AG09309 (cell line): ENCODE data around the gene SOX15.
A peak's percentile ranks its signal among the peaks of the same experiment; 100 is the strongest.

Source experiments
- DNase-seq: peaks from one replicate; pipeline ENCODE4 v3.0.0-alpha.2; 2010; ENCODE audit warnings: low read depth
- H3K4me3 ChIP-seq: 2 replicates; pipeline ENCODE4 v1.5.1; 2011; ENCODE audit warnings: mild to moderate bottlenecking, low read depth, low read length, moderate library complexity; ENCODE audit not compliant: control insufficient read depth
- TF ChIP-seq, protein P1 (sequence below): IDR thresholded peaks from 2 replicates; pipeline ENCODE4 v1.5.1; 2011; ENCODE audit warnings: mild to moderate bottlenecking, low read depth, low read length, inconsistent platforms; ENCODE audit not compliant: insufficient read depth, control insufficient read depth; ENCODE audit errors: missing control alignments

Gene SOX15

GRCh38 chr17:7561028-7561575 is 28.8 kb downstream of the SOX15 start:
- TF ChIP-seq, protein P1, sequence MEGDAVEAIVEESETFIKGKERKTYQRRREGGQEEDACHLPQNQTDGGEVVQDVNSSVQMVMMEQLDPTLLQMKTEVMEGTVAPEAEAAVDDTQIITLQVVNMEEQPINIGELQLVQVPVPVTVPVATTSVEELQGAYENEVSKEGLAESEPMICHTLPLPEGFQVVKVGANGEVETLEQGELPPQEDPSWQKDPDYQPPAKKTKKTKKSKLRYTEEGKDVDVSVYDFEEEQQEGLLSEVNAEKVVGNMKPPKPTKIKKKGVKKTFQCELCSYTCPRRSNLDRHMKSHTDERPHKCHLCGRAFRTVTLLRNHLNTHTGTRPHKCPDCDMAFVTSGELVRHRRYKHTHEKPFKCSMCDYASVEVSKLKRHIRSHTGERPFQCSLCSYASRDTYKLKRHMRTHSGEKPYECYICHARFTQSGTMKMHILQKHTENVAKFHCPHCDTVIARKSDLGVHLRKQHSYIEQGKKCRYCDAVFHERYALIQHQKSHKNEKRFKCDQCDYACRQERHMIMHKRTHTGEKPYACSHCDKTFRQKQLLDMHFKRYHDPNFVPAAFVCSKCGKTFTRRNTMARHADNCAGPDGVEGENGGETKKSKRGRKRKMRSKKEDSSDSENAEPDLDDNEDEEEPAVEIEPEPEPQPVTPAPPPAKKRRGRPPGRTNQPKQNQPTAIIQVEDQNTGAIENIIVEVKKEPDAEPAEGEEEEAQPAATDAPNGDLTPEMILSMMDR = peak; percentile 92
- DNase-seq = no peak
- H3K4me3 ChIP-seq = peak overlapping the region; percentile 82

DNA sequence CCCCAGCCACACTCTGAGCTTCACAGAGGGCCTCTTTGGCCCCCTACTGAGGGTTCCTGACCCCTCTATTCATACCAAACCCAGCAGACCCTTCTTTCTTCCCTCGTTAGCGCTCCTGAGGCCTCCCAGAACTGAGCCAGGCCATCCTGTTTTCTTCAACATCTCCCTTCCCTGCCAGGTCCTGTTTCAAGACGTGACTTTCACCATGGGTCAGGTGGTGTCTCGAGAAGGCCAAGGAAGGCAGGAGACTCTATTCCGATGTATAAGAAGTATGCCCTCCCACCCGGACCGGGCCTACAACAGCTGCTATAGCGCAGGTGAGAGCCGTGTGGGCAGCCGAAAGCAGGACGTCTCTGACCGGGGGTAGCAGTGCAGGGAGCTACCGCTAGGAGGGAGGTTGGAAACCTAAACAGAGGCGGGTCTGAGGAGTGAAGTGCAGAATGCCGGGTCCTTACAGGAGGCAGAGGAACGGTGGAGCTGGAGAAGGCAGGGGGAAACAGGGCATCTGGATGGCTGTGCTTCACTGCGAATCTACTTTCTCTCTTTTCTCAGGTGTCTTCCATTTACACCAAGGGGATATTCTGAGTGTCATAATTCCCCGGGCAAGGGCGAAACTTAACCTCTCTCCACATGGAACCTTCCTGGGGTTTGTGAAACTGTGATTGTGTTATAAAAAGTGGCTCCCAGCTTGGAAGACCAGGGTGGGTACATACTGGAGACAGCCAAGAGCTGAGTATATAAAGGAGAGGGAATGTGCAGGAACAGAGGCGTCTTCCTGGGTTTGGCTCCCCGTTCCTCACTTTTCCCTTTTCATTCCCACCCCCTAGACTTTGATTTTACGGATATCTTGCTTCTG is 29.5 kb downstream of the SOX15 start:
- no peak for DNase-seq
- peak overlapping the region; percentile 82 for H3K4me3 ChIP-seq
- TF ChIP-seq, protein P1 = peak; percentile 72

DNA sequence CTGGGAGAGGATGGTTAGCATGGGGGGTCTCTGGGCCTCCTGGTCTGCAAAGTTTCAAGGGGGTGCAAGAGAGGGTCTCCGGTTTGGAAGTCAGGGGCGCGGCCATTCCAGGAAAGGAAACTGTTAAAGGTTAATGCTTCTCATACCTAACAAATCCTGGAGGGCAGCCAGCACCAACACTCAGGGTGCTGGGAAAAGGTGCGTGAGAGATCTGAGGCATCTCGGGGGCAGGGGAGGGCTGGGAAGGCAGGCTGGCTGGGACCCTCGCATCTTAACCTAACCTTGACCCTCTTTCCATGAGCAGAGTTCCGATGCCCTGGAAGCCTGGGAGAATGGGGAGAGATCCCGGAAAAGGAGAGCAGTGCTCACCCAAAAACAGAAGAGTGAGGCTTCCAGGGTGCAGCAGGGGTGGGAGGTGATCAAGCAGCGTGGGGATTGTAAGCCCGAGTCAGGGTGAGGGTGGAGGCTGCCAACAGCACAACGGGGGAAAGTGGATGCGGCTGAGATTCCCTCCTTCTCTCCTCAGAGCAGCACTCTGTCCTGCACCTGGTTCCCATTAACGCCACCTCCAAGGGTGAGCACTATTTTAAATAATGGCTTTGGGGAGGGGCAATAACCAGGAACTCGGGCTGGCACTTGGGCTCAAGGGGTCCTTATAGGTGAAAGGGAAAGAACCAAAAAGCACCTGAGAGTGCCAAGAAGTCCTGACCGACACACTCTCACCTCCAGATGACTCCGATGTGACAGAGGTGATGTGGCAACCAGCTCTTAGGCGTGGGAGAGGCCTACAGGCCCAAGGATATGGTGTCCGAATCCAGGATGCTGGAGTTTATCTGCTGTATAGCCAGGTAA is 30.3 kb downstream of the SOX15 start:
- DNase-seq = no peak
- TF ChIP-seq, protein P1 = no peak
- H3K4me3 ChIP-seq = no peak overlapping the region

DNA sequence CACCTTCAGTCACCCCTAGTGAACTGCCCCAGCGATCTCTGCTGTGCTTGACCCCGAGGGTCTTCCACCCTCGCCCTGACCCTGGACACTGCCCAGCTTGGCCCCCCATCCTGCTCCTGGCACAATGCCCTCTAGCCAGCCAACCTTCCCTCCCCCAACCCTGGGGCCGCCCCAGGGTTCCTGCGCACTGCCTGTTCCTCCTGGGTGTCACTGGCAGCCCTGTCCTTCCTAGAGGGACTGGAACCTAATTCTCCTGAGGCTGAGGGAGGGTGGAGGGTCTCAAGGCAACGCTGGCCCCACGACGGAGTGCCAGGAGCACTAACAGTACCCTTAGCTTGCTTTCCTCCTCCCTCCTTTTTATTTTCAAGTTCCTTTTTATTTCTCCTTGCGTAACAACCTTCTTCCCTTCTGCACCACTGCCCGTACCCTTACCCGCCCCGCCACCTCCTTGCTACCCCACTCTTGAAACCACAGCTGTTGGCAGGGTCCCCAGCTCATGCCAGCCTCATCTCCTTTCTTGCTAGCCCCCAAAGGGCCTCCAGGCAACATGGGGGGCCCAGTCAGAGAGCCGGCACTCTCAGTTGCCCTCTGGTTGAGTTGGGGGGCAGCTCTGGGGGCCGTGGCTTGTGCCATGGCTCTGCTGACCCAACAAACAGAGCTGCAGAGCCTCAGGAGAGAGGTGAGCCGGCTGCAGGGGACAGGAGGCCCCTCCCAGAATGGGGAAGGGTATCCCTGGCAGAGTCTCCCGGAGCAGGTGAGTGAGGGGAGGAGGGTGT is 31.2 kb downstream of the SOX15 start, which contains the start of gene TNFSF13:
TNFSF13 (plus strand) TSS at position 207 of the 776 bp plus-strand sequence; CDS start at position 497, 290 bp downstream.
- TF ChIP-seq, protein P1 = no peak
- H3K4me3 ChIP-seq = no peak within 1 kb of the TSS; the same call in 1 of the 2 replicates
- no peak for DNase-seq

DNA sequence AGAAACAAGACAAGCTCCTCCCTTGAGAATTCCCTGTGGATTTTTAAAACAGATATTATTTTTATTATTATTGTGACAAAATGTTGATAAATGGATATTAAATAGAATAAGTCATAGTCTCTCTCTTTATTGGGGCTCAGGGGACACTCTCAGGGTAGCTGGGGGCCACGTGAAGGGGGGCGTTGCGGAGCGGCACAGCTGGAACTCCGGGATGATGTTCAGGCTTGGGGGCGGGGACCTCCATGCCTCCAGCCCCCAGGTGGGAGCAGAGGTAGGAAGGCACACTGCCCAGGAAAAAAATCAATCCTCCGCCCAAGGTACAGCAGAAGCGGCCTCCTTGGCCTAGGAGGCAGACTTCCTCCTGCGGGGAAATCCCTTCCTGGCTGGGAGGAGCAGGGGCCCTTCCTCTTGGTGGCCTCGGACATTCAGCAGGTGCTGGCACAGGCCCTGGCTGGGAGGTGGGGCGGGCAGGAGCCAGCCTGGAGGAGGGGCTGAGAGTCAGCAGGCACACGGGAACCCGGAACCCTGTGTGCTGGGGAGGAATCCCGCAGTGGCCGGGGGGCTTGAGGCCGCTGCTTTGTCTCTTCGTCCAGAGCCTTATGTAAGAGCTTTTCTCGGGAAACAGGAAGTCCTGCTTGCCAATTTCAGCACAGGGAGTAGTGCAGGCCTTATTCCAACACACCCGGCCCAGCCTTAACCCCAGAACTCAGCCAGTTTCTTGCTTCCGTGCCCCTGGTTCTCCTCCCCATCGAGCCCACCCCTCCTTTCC is 31.9 kb downstream of the SOX15 start:
- TF ChIP-seq, protein P1 = no peak
- DNase-seq = peak; percentile 28
- no peak overlapping the region; the same call in 1 of the 2 replicates for H3K4me3 ChIP-seq
